CD4-positive, alpha-beta T cell treated with Interleukin-4 for 4 hours (primary cell): ENCODE results near the gene CMTR1.

Experiments
- DNase-seq: peaks from one replicate; pipeline ENCODE4 v3.0.0-alpha.2; 2020

Gene CMTR1

DNA sequence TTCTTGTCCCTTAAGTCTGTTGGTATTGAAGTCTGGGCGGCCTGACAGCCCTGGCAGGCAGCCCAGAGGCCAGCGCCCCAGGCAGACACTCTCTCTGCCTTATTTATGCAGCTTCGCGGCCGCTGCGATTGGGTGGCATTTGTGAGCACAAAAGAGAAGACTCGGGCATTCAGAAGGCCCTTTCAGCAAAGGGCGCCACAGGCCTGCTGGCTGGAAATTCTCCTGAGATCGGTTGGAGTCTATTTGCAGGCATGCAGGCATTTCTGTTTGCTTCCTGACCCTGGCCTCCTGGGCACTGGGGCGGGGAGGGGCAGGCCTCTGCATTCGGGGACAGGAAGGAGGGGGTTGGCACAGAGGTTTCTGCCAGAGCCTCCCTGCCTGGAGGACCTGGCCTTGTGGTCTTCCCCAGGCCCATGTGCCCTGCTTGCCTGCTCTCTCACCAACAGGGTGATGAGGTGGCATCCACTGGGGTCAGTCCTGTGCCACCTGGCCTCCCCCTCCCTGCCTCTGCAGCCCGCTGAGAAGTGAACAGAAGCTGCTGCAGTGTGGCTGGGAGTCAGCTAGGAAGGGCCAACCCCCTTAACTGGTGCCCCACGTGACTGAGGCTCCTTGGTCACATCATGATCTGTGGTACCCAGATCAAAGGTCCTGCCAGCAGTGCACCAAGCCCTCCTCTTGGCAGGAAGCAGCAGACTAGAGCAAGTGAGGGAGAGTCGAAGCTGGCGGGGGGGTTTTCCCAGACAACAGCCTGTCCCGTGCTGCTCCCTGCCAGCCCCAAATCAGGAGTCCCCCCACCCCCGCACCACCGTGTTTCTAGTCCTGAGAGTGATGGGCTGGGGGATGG is 83.3 kb downstream of the CMTR1 start:
- DNase-seq, result peak; percentile 98

- DNase-seq, result no peak
Observed at GRCh38 chr6:37516920-37517405, 83.9 kb downstream of the CMTR1 start.

GRCh38 chr6:37517411-37517812 is 84.4 kb downstream of the CMTR1 start:
- peak; percentile 94 for DNase-seq

DNA sequence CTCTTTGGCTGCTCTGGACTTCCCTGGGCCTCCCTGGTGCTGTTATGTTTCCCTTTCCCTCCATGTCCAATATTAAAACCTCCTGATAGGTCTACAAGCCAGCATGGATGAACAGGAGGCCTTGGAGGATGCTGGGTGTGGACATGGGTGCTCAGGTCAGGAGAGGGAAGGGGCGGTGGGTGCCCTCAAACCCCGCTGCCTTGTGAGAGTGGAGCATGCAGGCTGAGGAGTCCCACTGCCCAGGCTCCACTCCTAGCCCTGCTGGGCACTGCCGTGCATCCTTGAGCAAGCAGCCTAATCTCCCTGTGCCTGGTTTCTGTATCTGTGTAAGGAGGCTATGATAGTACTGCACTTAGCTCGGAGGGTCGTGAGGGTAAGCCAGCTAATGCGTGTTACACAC is 85.1 kb downstream of the CMTR1 start:
- no peak for DNase-seq

- no peak for DNase-seq
Observed at GRCh38 chr6:37519461-37519860, 86.4 kb downstream of the CMTR1 start.

GRCh38 chr6:37520926-37521325 is 87.9 kb downstream of the CMTR1 start:
- no peak for DNase-seq

- DNase-seq, result no peak
Observed at GRCh38 chr6:37521674-37522073, 88.7 kb downstream of the CMTR1 start.

GRCh38 chr6:37522836-37523235 is 89.8 kb downstream of the CMTR1 start:
- DNase-seq, result no peak

DNA sequence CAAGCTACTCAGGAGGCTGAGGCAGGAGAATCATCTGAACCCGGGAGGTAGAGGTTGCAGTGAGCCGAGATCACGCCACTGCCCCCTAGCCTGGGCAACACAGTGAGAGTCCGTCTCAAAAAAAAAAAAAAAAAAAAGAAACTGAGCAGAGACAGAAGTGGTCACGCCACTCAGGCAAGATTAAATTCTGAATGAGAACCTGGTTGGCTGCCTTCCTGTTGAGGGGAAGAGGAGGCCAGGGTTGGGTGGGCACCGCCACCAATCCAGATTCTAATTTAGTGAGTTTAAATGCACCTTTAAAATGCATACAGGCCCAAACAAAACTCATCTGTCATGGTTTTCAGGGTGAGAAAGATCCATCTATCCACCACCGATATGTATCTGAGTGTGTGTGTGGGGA is 90.4 kb downstream of the CMTR1 start:
- no peak for DNase-seq

DNA sequence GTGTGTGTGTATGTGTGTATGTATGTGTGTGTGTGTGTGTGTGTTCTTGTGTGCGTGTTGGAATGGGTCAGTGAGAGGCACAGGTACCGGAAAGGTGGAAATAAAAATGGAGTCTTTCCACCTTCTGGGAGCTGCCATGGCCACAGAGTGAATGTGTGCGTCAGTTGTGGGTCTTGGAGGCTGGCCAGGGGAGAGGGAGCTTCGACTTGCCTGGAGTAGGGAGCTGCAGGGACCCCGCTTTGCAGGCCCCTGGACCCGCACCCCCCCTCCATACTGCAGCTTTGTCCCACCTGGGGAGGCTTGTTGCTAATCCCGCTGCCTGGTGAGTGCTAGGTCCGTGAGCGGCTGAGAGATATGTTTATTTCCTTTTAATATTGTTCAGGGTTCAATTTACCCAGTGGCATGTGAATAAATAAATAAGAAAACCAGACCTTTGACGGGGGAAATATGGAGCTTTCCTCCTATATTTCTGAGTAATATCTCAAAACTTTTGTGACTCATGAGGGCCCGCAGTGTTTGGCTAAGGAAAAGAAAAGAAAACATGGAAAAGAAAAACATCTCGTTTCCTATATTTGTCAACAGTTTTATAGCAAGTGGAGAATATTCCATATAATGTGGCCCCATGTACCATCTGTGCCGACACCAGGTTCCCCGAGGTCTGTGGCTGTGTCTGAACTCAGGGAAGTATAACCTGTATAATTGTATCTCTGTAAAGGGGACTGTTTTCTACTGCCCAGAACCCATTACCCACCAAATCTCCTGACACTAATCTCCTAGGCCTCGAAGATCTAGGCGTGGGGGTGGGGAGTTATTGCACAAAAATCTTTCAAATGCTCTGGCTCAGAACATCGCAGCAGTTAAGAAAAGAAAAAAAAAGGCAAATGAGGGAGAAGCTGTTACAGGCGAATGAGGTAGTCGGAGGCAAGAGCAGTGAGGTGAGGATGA is 91.3 kb downstream of the CMTR1 start:
- DNase-seq, result no peak

GRCh38 chr6:37524970-37525318 is 91.9 kb downstream of the CMTR1 start:
- DNase-seq, result no peak

- DNase-seq, result no peak
Observed at GRCh38 chr6:37525460-37526357, 92.7 kb downstream of the CMTR1 start.

- DNase-seq, result no peak
Observed at GRCh38 chr6:37528541-37528940, 95.5 kb downstream of the CMTR1 start.

DNA sequence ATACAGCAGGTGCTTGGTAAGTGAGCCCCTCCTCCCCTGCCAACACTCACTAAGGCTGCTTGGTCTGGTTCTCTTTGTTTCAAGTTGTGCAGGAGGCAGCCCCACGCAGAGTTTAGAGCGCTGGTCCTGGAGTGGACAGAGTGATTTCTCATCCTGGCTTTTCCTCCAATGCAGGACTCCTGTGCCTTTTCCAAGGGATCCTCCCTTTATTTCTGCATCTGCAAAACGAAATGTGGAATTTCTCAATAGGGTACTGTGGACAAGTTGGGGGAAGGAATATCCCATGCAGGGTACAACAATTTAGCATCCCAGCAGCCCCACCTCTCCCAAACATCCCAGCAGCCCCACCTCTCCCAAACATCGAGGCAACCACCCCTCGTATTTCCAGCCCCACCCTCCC is 97.3 kb downstream of the CMTR1 start:
- DNase-seq, result no peak

DNA sequence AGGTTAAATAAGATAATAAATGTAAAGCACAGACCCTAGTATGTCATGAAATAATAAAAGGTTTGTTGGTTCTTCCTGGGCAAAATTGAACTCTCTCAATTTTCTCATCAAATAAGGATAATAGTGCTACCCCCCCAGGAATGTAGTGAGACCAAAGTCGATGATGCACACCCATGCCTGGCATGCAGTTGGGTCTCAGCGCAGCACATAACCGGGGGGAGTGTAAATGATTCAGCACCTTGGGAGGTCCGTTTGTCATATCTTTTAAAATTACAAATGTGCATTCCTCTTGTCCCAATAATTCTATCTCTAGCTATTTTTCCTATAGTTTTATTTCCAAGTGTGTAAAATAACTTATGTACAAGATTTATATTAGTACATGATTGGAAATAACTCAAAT is 98.0 kb downstream of the CMTR1 start:
- no peak for DNase-seq
